HG02588 (cell line): Measurements from ENCODE around the gene ATOH8.
"Not testable (repeated sequence)": the region's sequence is repeated elsewhere in the genome, so short reads cannot be mapped to it uniquely, and the experiment has no call there.

Source experiments
- ATAC-seq: cut with Tn5 transposase; IDR thresholded peaks from one replicate; pipeline ENCODE4 v1.9.1; 2021; ENCODE audit warnings: mild to moderate bottlenecking, moderate library complexity; ENCODE audit not compliant: unreplicated experiment

Gene ATOH8, protein sequence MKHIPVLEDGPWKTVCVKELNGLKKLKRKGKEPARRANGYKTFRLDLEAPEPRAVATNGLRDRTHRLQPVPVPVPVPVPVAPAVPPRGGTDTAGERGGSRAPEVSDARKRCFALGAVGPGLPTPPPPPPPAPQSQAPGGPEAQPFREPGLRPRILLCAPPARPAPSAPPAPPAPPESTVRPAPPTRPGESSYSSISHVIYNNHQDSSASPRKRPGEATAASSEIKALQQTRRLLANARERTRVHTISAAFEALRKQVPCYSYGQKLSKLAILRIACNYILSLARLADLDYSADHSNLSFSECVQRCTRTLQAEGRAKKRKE

DNA sequence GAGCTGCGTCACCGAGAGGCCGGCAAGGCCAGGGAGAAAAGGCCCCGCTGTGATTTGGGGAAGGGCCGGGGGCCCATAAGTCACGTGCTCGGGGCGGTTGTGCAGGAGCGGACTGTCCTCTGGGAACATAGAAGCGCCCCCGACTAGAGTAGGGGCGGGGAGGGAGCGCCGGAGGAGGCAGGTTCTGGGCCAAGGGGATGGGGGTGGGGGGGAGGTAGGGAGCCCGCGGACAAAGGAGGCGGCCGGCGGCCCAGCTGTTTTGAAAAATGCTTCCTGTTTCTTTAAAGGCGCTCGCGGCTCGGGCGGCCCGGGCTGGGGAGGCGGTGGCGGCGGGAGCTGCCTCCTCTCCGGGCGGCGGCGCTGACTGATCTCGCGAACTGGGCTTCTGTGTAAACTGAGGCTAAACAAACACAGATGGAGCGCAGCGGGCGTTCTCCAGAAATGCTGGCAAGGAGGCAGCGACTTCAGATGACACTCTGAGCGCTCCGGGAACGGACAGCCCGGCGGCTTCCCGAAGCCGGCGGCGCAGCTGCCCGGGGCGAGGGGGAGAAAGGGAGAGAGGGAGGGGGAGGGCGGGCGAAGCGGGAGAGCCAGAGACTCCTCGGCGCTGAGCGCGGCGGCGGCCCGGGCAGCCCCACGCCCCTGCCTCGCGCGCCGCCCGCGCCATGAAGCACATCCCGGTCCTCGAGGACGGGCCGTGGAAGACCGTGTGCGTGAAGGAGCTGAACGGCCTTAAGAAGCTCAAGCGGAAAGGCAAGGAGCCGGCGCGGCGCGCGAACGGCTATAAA, at the start of gene ATOH8:
ATOH8 (plus strand) TSS at position 467 of the 788 bp plus-strand sequence; CDS start at position 666, 199 bp downstream.
- ATAC-seq, result no peak

DNA sequence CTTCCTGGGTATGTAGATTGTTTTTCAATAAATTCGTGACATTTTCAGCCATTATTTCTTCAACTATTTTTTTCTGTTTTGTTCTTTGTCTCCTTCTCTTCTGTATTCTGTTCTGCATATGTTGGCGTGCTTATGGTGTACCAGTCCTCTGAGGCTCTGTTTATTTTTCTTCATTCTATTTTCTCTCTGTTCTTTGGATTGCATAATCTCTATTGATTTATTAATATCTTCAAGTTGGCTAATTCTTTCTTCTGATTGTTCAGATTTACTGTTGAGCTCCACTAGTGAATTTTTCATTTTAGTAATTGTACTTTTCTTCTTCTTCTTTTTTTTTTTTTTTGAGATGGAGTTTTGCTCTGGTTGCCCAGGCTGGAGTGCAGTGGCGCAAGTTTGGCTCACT, 49.8 kb upstream of the ATOH8 start:
- ATAC-seq, result no peak

DNA sequence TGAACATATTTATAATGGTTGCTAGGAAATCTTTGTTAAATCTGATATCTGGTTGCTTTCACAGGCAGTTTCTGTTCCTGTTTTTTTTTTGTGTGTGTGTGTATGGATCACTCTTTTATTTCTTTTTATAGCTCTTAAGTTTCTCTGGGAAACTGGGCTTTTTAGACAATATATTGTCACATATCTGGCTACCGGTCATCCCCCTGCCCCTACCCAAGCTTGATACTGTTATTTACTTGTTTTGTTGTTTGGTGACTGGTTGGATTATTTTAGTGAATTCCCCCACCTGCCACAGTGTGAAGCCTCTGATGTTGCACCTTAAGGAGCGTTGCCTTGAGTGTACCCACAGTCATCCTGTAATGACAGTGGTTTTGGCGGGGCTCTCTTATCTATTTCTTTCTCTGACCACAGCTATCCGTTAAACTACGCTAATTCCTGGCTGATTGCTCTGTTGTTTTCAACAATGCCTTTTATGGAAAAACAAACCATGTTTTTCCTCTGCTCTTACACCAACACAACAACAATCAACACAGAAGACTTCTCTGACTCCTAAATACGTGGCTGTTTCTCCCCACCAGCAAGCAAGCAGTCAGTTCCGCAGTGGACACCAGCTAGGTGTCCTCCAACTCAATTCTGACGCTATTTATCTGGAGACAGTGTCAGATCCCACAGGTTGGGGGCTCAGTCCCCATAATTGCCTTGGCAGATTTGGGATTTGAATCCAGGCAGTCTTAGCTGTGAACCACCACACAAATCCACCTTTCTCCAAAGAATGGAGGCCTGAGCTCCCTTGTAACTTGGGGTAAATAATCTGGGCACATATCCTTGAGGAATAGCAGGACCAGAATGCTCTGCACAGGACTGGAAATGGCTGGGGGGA, 48.8 kb upstream of the ATOH8 start:
- no peak for ATAC-seq

DNA sequence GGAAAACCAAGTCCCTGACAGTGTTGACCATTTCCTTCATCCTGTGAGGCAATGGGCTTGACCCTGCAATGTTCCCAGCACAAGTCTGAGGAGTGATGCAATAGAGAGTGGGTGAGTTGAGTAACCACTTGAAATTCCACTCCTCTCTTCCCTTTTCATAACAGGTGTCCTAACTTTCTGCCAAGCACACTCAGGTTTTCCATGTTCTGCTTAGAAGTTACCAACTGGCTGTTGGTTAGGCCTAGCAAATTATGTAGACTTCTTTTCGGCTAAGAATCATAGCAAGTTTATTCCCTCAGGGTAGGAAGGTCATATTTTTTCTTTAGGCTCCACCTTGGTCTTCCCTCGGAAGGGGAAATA, 48.1 kb upstream of the ATOH8 start:
- ATAC-seq, result no peak

DNA sequence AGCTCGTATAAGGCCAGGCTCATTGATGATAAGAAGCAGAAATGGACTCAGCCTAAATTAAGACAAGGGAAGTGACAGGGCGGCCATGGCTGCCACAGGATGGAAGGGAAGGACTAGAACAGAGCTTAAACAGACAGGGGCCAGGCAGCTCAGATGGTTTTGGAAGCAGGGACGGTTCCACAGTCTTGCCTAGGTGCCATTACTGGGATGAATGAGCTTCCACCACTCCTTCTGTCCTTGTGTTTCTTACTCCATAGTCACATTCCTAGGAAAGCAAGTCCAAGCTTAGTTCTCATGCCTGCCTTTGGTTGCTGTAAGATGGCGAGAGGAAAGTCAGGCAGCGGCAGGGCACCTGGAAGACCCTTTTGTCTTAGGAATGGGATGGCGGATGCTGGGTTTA, 47.7 kb upstream of the ATOH8 start:
- ATAC-seq, result no peak

DNA sequence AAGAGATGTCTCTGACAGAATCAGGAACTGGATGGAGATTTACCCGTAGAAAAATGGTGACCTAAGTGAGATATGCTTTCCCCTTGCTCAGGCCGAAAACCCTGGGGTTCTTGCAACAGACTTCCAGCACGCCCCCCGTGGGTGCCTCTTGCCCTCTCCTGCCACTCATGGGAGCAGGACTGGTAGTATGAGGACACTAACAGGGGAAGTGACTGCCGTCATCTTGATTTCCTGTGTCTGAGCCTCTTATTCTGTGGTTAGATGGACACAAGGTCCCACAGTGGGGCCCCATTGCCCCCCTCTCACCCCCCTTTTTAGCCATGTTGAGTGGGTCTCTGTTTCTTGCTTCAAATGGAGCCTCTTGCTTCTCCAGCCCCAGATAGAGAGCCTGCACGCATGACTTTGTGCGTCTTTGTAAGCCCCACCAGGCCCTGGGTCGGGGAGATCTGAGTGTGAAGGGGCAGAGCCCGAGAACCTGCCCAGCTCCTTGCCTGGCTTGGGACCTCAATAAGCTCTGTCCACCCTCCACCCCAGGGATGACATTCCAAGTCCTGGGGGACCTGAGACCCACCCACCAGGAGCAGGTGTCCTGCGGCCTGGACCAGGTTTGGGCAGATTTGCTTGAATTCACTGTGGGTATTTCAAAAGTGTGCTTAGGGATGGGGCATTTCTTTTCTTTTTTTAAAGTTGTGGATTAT, 47.0 kb upstream of the ATOH8 start:
- no peak for ATAC-seq

DNA sequence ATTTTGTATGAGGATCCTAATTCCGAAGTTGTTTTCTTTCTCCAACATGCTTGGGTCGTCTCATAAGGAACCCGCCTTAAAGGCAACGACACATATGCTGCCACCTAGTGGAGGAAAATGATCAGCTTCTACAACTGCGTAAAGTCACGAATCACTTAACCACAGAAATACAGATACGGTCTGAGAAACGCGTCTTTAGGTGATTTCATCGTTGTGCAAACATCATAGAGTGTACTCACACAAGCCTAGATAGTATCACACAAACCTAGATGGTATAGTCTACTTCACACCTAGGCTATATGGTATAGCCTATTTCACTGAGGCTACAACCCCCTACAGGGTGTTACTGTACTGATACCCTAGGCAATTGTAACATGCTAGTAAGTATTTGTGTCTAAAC, 46.5 kb upstream of the ATOH8 start:
- ATAC-seq, result peak; percentile 65

DNA sequence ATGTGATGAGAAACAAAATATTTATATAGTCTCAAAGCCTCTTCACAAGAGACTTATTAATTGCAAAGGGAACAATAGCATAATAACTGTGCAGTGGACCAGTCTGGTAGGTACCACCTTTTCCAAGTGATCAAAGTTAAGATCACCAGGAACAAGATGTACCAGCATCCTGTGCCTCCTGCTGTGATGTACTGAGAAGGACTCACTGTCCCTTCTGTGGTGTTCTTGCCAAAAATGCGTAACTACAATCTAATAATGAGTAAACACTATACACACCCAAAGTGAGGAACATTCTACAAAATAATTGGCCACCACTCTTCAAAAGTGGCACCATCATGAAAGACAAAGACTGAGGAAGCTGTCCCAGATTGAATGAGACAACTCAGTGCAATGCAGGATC, 45.1 kb upstream of the ATOH8 start:
- no peak for ATAC-seq

DNA sequence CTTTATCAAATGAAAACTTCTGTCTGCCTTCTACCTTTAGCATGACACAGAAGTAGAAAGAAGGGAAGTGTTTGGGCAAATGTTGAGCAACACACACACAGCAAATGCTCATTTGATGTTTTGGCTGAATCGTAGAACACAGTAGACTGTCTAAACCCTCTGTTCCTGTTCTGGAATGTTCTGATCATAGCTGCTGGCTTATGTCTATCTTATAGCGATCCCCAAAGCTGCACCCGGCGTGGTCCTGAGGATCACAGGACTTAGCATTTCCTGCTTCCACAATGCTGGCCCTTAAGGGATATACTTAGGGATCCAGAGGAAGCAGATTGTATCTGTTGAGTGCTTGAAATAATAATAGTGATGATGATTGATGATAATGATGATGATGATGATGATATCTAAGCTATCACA, 44.4 kb upstream of the ATOH8 start:
- ATAC-seq, result no peak

DNA sequence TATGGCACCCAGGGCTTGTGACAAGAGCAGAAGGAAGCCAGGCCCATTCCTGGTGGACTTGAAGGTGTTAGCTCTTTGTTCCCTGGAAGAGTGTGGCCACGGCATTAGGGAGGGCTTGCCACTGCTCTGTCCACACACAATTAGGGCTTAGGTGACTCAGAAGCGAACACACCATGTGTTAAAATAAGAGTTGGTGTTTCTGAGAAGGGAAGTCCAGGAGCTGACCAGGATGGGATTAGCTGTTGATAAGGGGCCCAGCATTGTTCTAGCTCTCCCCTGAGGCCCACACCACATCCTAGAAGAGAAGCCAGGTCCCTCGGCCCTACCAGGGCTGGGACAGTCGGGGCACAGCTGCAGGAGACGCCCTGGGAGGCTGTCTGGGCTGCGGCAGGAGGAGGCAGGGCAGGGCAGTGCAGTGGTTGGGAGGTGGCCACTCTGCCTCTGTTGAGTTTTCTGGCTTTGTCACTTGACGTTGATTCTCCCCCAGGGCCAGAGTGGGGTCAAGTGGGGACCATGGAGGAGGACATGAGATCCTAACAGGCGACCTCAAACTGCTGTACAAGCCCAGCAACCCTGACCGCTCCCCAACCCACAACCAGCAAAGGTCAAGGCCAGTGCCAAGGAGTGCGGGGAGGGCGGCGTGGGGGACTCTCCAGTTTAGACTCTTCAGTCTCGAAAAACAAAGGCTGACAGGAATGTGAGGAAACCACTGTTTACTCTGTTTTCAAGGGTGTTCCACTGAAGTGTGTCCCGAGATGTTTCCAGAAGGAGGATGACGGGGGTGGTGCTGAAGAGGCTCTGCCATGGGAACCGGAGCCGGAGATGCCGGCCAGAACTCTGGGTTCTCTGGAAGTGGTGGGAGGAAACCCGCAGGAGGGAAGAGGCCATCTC, 42.9 kb upstream of the ATOH8 start:
- ATAC-seq, result no peak

DNA sequence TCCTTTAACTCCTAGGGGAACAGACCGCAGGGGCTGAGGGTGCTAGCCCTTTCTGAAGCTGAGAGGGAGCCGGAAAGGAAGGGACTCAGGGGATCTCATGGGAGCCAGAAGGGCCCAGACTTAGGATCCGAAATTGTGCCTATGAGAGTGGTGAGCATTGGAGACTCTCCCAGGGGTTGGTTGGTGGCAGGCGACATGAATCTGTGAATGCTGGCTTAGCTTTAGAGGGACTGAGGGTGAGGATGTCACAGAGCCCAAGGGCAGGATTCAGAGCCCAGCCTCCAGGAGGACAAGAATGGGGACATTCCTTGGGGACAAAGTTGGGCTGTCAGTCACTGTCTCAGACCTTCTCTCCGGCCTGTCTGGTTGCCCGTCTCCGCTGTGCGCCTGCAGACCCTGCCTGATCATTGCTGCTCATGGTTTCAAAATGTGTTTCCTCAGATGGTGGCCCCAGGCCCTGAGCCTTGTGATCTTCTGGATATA, 42.2 kb upstream of the ATOH8 start:
- no peak for ATAC-seq

DNA sequence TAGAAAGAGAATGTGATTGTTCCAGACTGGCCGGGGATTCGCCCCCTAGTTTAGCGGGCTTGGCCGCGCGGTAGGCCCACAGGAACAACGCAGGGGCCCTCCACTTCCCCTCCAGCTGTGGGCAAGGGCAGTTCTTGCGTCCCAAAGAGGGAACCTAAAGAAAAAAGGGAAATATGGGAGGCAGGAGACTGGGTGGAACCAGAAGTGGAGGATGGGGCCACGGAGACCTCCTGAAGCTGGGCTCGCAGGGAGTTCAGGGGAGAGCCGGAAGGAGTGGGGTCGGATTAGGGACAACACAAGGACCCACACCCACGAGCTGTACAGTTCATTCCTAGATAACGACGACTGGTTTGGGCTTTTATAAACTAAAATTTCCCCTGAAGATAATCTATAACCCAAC, 41.5 kb upstream of the ATOH8 start:
- no peak for ATAC-seq

DNA sequence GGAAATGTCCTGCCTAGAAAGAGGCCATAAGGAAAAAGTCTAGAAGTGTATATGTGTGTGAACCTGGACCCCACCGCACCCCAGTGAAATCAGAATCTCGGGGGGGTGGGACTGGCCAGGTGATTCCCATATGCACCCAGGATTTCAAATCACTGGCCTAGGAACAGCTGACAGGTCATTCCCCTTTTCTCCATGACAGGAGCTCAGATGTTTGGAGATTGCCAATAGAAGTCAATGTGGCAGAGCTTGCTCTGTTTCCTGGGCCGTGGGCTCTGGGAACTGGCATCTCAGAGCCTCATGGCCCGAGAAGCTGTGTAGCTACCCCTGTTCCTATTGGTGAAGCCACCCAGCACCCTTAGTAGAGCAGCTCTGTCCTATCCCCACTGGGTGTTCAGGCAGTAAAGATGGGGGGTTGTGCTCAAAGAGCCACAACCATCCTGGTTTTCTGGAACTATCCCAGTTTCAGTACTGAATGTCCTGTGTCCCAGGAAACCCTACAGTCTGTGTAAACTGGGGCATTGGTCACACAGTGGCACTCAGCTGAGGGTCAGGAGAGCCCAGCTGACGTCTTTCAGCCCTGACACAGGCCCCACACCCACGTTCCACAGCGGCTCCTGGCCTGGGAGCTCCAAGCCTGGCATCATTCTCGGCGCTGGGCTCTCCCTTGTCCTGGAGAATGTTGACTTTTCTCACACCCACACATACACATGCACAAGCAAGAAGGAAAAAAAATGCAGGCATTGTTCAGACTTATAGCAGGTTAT, 40.8 kb upstream of the ATOH8 start:
- ATAC-seq, result no peak

DNA sequence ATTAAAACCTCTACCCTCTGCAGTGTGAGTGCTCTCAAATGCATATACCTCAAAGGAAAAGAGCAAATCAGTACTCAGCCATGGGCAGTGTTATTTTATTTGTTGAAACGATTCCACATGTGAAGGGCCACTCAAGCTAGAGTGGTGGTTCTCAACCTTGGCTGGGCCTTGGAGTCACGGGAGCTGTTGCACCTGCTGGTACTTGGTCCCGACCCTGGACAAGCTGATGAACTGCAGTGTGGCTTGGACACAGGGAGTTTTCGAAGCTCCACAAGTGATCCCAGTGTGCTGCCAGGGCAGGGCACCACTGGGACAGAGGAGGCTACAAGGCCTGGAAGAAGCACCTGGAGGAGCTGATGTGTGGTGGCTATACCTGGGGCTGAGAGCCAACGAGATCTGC, 40.0 kb upstream of the ATOH8 start:
- ATAC-seq, result no peak

DNA sequence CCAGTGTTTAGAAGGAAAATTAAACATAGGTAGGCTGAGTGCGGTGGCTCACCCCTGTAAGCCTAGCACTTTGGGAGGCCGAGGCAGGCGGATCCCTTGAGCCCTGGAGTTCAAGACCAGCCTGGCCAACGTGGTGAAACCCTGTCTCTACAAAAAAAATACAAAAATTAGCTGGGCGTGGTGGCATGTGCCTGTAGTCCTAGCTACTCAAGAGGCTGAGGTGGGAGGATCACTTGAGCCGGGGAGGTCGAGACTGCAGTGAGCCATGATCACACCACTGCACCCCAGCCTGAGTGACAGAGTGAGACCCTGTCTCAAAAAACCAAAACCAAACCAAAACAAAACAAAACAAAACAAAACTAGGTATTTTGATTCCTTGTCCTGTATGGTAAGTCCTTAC, 39.4 kb upstream of the ATOH8 start:
- ATAC-seq, result not testable (repeated sequence)

DNA sequence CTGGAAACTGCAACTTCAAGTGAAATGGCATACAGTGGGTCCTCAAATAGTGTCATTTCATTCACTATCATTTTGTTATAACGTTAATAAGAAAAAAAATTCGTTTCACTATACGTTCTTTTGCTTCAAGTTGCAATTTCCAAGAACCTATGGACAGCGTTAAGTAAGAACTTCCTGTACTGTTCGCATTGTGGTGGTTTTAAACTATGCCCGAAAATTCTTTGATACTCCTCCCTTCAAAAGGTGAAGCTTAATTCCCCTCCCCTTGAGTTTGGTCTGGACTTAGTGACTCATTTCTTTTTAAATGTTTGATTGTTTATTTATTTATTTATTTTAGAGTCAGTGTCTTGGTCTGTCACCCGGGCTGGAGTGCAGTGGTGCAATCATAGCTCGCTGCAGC, 39.0 kb upstream of the ATOH8 start:
- no peak for ATAC-seq

DNA sequence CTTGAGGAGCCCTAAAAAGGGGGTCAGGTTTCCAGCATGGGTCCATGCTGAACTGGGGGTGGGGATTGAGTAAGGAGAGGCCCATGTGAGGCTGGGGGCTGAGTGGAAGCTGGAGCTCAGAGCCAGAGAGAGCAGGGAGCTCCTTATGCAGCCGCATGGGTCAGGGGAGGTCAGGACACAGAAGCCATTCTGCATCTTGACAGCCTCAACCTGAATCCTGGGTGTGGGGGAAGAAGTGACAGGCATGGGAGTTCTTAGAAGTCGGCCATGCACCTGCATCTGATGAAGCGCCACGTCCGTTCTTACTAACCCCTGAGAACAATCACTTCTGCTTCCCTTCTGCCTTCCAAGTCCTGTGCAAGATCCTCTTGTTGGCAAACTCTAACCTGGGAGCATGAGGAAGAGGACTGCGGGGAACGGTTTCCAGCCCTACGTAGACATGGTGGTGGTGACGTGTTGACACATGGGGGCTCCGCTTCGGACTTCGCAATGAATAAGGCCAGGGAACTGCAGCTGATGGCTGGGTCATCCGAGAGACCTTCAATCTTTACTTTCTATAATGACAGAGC, 37.4 kb upstream of the ATOH8 start:
- ATAC-seq, result no peak

DNA sequence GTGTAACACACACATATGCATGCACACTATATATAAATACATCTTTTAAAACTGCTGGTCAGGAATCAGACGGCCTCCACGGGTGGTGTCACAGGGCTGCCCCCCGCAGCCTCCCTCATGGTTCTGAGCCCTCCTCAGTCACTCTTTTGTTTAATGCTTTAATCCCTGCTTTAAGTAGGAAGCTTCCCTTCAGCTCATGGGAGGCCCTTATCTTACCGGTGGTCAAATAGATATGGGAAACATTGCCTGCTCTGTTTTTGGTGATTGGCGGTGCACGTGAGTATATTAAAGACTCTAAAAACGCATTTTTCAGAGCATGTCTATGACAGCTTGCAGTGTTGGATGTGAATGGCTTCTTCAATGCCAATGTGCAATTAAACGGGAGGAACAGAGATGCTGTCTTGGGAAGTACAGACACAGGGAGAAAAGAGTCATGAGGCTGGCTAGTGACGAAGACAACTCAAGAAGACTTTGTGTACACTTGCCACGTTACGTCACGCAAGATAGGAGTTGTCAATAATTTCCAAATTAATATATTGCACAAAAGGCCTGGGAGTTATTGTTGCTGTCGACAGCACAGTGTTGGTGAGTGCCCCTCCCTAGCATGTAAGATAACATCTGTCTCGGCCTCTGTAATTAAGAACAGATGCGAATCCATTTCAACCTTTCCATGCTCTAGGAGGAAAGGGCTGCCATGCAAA, 36.3 kb upstream of the ATOH8 start:
- ATAC-seq, result no peak
